ENCODE measurements around the gene CDH22. TPM values are rescaled to one million over a fixed set of nuclear protein-coding genes. Genes with fewer than 3 reads are reported as not detected.

The CDH22 gene
- polyA plus RNA-seq, 1 donor from 2014 or later: 2.1 TPM

DNA sequence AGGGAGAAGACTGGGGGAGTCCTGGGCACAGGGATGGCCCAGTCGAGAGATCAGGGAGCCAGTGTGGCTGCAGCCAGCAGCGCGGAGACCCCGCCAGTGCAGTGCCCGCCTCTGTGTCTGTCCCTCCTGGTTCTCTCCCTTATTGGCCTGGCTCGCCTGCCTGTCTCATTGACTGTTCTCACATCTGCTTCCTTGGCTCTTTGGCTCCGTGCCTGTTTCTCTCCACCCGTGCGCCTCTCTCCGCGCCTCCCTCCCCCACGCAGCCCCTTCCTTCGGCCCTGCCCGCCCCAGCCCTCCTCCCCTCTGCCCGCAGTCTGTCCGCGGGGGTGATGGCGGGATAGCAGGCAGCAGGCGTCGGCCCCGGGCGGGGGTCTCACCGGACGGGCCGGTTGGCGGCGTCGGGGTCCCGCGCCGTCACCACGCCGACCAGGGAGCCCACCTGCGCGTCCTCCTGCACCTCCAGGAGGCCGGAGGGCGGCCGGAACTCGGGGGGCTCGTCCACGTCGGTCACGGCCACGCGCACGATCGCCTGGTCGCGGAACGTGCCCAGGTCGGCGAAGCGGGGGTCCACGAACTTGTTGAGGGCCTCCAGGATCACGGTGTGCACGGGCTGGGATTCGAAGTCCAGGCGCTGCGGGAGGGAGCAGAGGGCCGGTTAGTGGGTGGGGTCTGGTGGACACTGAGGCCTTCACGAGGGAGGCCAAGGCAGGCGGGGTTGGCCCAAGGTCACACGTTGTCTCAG lies 98.2 kb downstream of the CDH22 start:
- H3F3A ChIP-seq (ENCODE audit: insufficient read depth, low read length, poor library complexity, severe bottlenecking): no peaks in the 10 kb centered on the region
- H3K4me3 ChIP-seq (ENCODE audit: low read length): no peak overlapping the region
- H4K20me1 ChIP-seq (ENCODE audit: insufficient read depth): no peaks in the 10 kb centered on the region
- no peak overlapping the region for H3K9ac ChIP-seq (ENCODE audit: low read length)
- no peaks in the 10 kb centered on the region for H3K9me3 ChIP-seq (ENCODE audit: low read length)
- no peaks in the 10 kb centered on the region for H3K79me2 ChIP-seq (replicated peaks; ENCODE audit: insufficient read depth, low read length)
- H3K36me3 ChIP-seq (ENCODE audit: insufficient read depth, low read length): no peaks in the 10 kb centered on the region
- TF ChIP-seq TAF1 (IDR thresholded peaks at IDR 0.05; ENCODE audit: low read depth) (no peak), EP300 (conservative IDR thresholded peaks at IDR 0.05; ENCODE audit: poor library complexity, severe bottlenecking) (no peak), POLR2AphosphoS5 (IDR thresholded peaks at IDR 0.05) (no peak), MXI1 (conservative IDR thresholded peaks at IDR 0.05; ENCODE audit: poor library complexity, severe bottlenecking) (no peak), RAD21 (conservative IDR thresholded peaks at IDR 0.05) (no peak), CTCF (IDR thresholded peaks at IDR 0.05; ENCODE audit: poor library complexity, severe bottlenecking) (no peak), EZH2 (IDR thresholded peaks at IDR 0.05; ENCODE audit: borderline replicate concordance, insufficient read depth, low read length, poor library complexity, severe bottlenecking) (no peak), REST (IDR thresholded peaks at IDR 0.05; ENCODE audit: borderline replicate concordance) (no peak)
- no peak overlapping the region for H2AFZ ChIP-seq (ENCODE audit: low read depth, low read length)
- no peak overlapping the region for H3K27ac ChIP-seq (ENCODE audit: low read length)
- H3K4me2 ChIP-seq (ENCODE audit: low read length): no peak overlapping the region
- no peaks in the 10 kb centered on the region for H3K27me3 ChIP-seq (ENCODE audit: insufficient read depth, low read depth, low read length)
- no peaks in the 10 kb centered on the region for H3K9me2 ChIP-seq (ENCODE audit: insufficient read depth, low read length)

DNA sequence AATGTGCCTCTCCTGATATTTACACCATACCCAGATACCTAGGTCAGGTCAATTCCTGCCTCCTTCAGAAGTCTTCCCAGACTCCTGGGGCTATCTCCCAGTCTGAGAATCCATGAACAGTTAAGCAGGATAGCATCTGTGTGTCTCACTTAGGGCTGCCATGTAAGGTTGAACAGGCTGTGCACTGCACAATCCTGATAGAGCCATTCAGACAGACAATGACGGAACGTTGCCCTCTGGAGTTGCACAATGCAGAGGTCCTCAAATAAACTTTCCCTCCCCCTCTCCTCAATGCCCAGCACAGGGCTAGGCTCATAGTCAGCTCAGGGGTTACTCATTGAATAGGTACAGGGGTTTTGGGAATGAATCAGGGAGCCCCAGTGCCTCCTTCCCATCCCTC lies 100.5 kb downstream of the CDH22 start:
- Histone ChIP-seq H3K4me3 (ENCODE audit: low read length) (no peak overlapping the region), H3K9me2 (ENCODE audit: insufficient read depth, low read length) (no peaks in the 10 kb centered on the region), H3K79me2 (replicated peaks; ENCODE audit: insufficient read depth, low read length) (no peaks in the 10 kb centered on the region), H3F3A (ENCODE audit: insufficient read depth, low read length, poor library complexity, severe bottlenecking) (no peaks in the 10 kb centered on the region), H2AFZ (ENCODE audit: low read depth, low read length) (no peak overlapping the region), H3K27ac (ENCODE audit: low read length) (no peak overlapping the region), H3K27me3 (ENCODE audit: insufficient read depth, low read depth, low read length) (no peaks in the 10 kb centered on the region), H3K9me3 (ENCODE audit: low read length) (no peaks in the 10 kb centered on the region), H3K4me2 (ENCODE audit: low read length) (no peak overlapping the region), H3K9ac (ENCODE audit: low read length) (no peak overlapping the region), H3K36me3 (ENCODE audit: insufficient read depth, low read length) (no peaks in the 10 kb centered on the region), H4K20me1 (ENCODE audit: insufficient read depth) (no peaks in the 10 kb centered on the region)
- no peak for TF ChIP-seq CTCF (IDR thresholded peaks at IDR 0.05; ENCODE audit: poor library complexity, severe bottlenecking)
- TF ChIP-seq REST (IDR thresholded peaks at IDR 0.05; ENCODE audit: borderline replicate concordance): no peak
- TF ChIP-seq SMC3 (conservative IDR thresholded peaks at IDR 0.05; ENCODE audit: poor library complexity): no peak
- TF ChIP-seq TAF1 (IDR thresholded peaks at IDR 0.05; ENCODE audit: low read depth): no peak
- no peak for TF ChIP-seq POLR2AphosphoS5 (IDR thresholded peaks at IDR 0.05)
- no peak for TF ChIP-seq RAD21 (conservative IDR thresholded peaks at IDR 0.05)
- TF ChIP-seq EZH2 (IDR thresholded peaks at IDR 0.05; ENCODE audit: borderline replicate concordance, insufficient read depth, low read length, poor library complexity, severe bottlenecking): no peak
- TF ChIP-seq MXI1 (conservative IDR thresholded peaks at IDR 0.05; ENCODE audit: poor library complexity, severe bottlenecking): no peak
- no peak for TF ChIP-seq EP300 (conservative IDR thresholded peaks at IDR 0.05; ENCODE audit: poor library complexity, severe bottlenecking)

Data from neural cell (in vitro differentiated cells).